SIG-M5 (cell line): Measurements from ENCODE around the gene ARID5B.
"Not testable (repeated sequence)": the region's sequence is repeated elsewhere in the genome, so short reads cannot be mapped to it uniquely, and the experiment has no call there.

ENCODE experiments used
- DNase-seq: peaks from one replicate; lab custom pipeline; 2025; lab: John Stamatoyannopoulos, UW

ARID5B gene, protein sequence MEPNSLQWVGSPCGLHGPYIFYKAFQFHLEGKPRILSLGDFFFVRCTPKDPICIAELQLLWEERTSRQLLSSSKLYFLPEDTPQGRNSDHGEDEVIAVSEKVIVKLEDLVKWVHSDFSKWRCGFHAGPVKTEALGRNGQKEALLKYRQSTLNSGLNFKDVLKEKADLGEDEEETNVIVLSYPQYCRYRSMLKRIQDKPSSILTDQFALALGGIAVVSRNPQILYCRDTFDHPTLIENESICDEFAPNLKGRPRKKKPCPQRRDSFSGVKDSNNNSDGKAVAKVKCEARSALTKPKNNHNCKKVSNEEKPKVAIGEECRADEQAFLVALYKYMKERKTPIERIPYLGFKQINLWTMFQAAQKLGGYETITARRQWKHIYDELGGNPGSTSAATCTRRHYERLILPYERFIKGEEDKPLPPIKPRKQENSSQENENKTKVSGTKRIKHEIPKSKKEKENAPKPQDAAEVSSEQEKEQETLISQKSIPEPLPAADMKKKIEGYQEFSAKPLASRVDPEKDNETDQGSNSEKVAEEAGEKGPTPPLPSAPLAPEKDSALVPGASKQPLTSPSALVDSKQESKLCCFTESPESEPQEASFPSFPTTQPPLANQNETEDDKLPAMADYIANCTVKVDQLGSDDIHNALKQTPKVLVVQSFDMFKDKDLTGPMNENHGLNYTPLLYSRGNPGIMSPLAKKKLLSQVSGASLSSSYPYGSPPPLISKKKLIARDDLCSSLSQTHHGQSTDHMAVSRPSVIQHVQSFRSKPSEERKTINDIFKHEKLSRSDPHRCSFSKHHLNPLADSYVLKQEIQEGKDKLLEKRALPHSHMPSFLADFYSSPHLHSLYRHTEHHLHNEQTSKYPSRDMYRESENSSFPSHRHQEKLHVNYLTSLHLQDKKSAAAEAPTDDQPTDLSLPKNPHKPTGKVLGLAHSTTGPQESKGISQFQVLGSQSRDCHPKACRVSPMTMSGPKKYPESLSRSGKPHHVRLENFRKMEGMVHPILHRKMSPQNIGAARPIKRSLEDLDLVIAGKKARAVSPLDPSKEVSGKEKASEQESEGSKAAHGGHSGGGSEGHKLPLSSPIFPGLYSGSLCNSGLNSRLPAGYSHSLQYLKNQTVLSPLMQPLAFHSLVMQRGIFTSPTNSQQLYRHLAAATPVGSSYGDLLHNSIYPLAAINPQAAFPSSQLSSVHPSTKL

DNA sequence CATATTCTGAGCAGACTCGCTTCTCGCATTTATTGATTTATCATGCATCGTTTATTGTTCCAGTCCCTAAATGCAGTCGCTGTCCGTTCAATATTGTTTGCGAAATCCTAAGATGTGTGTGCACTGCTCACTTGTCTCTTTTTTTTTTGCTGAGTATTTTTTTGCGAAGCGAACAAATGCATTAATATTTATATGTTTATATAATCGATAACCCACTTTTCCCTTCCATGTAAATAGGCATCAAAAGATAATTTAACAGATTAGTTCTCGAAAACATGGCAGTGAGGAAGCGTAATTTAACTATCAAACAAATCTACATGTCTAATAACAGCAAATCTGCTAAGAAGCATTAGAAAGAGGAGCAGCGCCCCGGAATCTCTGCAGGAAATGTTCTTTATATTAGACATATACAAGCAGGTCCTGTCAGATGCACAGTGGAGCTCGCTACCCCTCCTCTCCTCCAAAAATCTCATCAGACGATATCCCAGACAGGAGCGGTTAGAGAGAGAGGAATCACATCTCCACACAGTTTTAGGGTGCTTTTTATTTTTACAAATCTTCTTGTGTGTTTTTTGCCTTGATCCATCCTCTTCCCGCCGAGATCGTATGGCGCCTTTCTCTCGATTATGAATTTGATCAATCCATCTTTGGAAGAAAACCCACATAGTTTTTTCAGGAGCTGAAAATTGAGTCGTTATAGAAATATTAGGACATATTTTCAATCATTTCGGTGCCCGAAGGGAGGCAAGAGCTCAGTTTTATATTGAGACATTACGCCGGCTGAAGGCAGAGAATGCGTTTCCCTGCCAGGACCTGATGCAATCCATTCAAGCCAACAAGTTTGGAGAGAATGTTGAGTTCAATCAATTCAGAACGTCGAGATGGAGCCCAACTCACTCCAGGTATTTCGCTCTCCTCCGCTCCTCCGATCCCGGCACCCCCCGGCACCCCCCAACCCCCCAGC, at the start of gene ARID5B:
TSS of gene ARID5B (plus strand) at position 871 of the 964 bp plus-strand sequence. CDS start at position 882, 11 bp downstream.
- DNase-seq, result no peak

DNA sequence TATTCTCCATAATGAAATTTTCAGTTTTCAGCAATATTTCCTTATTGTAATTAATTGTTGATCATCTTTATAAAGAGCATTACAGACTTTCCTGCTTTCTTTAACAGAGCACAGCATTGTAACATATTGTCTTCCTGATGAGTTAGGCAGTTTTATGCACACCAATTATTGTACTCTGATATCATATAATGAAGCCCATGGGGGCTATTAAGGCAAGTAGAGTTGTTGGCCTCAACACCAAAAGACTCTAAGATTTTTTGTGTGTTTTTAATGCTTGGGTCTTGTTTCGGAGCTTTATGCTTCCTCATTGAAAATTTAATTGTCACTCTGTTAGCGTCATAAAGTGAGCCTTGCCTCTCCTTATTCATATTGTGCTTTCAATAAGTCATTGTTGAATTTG, 49.2 kb upstream of the ARID5B start:
- no peak for DNase-seq

- DNase-seq, result no peak
These were observed 45.7 kb upstream of the ARID5B start for GRCh38 chr10:61855771-61856170.

GRCh38 chr10:61857746-61858145, 43.8 kb upstream of the ARID5B start:
- DNase-seq, result no peak

- no peak for DNase-seq
These were observed 41.7 kb upstream of the ARID5B start for GRCh38 chr10:61859786-61860185.

DNA sequence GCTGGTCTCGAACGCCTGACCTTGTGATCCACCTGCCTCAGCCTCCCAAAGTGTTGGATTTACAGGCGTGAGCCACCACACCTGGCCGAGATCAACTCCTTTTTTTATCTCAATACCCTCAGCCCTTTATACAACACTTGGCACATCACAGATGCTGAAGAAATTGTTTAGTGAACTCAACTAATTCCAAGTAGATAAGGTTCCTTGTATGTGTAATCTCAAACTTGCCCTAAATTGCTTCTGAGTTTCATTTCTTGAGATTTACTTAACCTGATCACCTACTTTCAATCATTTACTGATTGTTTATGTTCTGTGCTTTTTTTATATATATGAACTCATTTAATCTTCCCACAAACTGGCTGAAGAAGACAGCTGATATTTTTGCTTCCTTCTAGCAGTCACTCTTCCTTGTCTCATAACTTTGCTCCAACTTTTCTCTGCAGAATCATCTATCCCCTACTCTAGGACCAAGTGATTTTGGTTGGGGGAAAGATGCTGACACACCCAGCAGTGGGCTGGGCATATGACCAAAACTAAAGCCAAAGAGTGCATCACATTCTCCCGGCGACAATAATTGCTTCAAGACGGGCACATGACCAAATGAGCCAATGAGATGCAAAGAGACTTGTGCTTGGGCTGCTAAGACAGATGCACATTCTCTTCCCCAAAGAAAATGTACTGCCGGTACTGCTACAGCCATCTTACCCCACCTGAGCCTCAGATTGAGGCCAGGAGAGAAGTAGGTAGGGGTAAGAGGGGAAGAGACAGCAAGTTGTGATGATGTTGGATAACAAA, 40.3 kb upstream of the ARID5B start:
- DNase-seq, result no peak

GRCh38 chr10:61863981-61864380, 37.5 kb upstream of the ARID5B start:
- no peak for DNase-seq

- no peak for DNase-seq
These were observed 34.7 kb upstream of the ARID5B start for GRCh38 chr10:61866700-61867368.

DNA sequence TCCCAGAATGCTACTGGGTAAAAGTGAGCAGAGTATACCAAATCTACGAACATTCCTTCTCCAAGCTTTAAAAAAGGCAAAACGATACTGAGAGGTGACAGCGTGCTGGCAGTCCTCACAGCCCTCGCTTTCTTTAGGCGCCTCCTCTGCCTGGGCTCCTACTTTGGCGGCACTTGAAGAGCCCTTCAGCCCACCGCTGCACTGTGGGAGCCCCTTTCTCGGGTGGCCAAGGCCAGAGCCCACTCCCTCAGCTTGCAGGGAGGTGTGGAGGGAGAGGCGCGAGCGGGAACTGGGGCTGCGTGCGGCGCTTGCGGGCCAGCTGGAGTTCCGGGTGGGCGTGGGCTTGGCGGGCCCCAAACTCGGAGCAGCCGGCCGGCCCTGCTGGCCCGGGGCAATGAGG, 34.1 kb upstream of the ARID5B start:
- DNase-seq, result not testable (repeated sequence)

GRCh38 chr10:61867817-61868216, 33.7 kb upstream of the ARID5B start:
- DNase-seq, result not testable (repeated sequence)

GRCh38 chr10:61869041-61869675, 32.3 kb upstream of the ARID5B start:
- DNase-seq, result no peak

DNA sequence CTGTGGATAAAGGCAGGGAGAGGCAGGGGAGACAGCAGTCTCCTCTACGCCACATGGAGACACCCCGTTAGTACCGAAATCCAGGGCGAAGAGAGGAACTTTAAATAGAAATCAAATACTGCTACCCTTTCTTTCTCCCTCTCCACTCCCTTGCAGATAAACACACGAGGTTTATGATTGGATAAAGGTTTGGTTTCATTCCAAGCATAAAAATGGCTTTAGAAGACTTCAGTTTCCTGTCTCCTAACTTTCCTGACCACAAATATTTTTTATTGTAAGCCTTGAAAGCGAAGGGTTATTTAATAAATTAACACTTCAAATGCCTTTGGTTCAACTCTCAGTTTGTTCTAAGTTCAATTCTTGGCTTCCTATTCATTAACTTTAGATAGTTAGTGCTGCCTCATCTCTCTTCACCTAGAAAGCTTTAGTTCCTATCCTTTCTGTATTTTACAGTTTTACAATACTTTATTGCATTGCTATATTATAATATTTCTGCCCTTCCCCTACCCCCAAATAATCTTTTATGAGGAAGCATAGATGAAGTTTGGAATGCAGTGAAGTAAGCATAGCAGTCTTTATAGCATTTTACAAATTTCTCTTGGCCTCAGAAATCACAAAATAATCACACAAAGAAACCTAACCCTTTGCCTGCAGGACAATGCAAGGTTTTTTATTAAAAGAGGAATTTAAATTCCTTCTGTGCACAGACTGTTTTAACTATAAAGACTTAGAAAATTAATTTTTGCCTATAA, 31.5 kb upstream of the ARID5B start:
- no peak for DNase-seq

- no peak for DNase-seq
These were observed 31.0 kb upstream of the ARID5B start for GRCh38 chr10:61870526-61870895.

DNA sequence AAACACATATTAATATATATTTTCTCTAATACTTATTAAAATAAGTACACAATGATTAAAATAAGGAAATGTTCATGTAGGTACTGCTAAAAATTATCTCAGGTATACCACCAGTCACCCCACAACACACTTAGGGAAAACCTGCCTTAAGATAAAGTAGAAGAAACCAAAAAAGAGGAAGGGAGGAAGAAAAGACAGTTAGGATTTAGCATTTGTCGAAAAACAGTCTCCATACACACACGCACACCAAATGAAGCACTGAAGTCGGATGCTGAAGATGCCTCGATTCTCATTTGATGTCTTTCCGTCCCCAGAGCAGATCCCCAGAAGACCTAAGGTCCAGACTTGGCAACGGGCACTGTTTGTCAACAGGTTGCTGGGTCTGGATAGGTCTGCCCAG, 30.0 kb upstream of the ARID5B start:
- DNase-seq, result no peak

- no peak for DNase-seq
These were observed 23.4 kb upstream of the ARID5B start for GRCh38 chr10:61877887-61878739.

DNA sequence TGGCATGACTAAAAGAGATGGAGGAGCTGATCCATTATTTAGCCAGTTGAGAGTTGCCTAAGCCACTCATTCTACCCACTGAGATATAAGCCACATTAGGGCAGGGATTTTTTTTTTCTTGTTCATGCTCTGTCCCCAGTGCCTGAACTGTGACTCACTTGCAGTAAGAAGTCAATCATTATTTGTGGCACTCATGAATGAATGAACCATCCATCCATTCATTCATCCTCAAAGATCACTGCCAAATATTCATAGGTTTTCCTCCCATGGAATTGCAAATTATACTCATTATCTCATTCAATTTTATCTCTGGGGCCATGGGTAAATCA, 22.8 kb upstream of the ARID5B start:
- DNase-seq, result no peak

GRCh38 chr10:61882621-61883370, 18.7 kb upstream of the ARID5B start:
- no peak for DNase-seq
